Measurements from ENCODE around the gene BAD.

Gene BAD

GRCh38 chr11:64229090-64229743 is 55.2 kb downstream of the BAD start:
- H3K4me3 ChIP-seq (ENCODE audit: low read length) = no peak overlapping the region
- no peak for DNase-seq (ENCODE audit: low read depth)
- TF ChIP-seq CTCF (conservative IDR thresholded peaks at IDR 0.05; ENCODE audit: low read depth, low read length) = no peak

- TF ChIP-seq CTCF (conservative IDR thresholded peaks at IDR 0.05; ENCODE audit: low read depth, low read length) = no peak
- H3K4me3 ChIP-seq (ENCODE audit: low read length) = peak overlapping the region; percentile 14
Measured at GRCh38 chr11:64227405-64227956, 57.0 kb downstream of the BAD start.

GRCh38 chr11:64226507-64227051 is 57.9 kb downstream of the BAD start:
- DNase-seq (ENCODE audit: low read depth) = no peak
- peak overlapping the region; percentile 86 for H3K4me3 ChIP-seq (ENCODE audit: low read length)
- TF ChIP-seq CTCF (conservative IDR thresholded peaks at IDR 0.05; ENCODE audit: low read depth, low read length) = no peak

More at GRCh38 chr11:64227405-64227956, 57.0 kb downstream of the BAD start:
- no peak for DNase-seq (ENCODE audit: low read depth)

- peak; percentile 39 for TF ChIP-seq CTCF (conservative IDR thresholded peaks at IDR 0.05; ENCODE audit: low read depth, low read length)
- peak; percentile 33 for DNase-seq (ENCODE audit: low read depth)
- H3K4me3 ChIP-seq (ENCODE audit: low read length) = peak within 1 kb of the TSS; percentile 86
Measured at GRCh38 chr11:64225608-64226506, 58.6 kb downstream of the BAD start, which contains the start of the genes NUDT22 and TRPT1. NUDT22 (plus strand) TSS chr11:64226274; CDS start chr11:64226653, 379 bp downstream. TRPT1 (minus strand) TSS chr11:64226186; CDS start chr11:64225860, 326 bp downstream.

GRCh38 chr11:64224891-64225607 is 59.4 kb downstream of the BAD start:
- no peak for DNase-seq (ENCODE audit: low read depth)
- no peak for TF ChIP-seq CTCF (conservative IDR thresholded peaks at IDR 0.05; ENCODE audit: low read depth, low read length)
- H3K4me3 ChIP-seq (ENCODE audit: low read length) = peak overlapping the region; percentile 86

DNA sequence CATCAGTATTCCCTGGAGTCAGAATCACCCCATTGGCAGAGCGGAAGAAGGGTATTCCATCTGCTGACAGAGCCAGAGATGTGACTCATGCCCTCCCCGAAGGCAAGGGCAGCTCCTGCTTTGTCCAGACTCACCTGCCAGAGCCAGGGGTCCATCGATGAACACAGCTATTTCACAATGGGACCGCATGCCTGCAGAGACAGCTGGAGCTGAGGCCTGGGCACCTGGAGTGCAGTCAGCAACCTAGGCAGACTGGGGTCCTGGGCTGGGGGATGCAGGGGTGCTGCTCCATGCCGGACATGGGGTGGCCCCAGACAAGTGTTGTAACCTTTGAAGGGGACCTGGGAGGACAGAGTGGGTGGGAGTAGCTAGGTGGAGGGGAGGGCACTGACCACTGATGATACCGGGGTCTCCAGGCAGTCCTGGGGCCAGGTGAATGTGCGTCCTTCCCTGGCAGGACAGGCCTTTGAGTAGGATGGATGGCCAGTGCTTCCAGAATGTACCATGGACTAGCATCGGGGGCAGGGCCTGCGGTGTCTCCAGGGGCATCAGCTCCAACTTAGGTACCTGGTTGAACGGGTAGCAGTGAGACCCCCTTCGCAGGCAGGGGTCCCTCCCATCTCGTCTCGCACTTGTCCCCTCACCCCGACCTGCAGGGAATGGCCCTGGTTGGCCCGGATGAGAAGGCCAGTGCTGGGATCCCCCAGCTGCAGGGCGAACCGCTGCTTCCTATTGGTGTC is 60.1 kb downstream of the BAD start:
- no peak overlapping the region for H3K4me3 ChIP-seq (ENCODE audit: low read length)
- no peak for TF ChIP-seq CTCF (conservative IDR thresholded peaks at IDR 0.05; ENCODE audit: low read depth, low read length)
- no peak for DNase-seq (ENCODE audit: low read depth)

Data from retinal pigment epithelial cell (primary cell).